Mononuclear cell (primary cell): ENCODE data around the gene SUPT7L. TPM values are rescaled to one million over a fixed set of nuclear protein-coding genes. Genes with fewer than 3 reads are reported as not detected.

ENCODE experiments used
- H3K27me3 ChIP-seq: 2 replicates; pipeline ENCODE4 v1.6.0; 2011; ENCODE audit warnings: low read length, control low read depth; ENCODE audit not compliant: insufficient read depth
- H3K4me1 ChIP-seq: 2 replicates; pipeline ENCODE4 v1.5.1; 2011; ENCODE audit warnings: mild to moderate bottlenecking, low read length, control low read depth; ENCODE audit not compliant: insufficient read depth
- H3K4me3 ChIP-seq: 2 replicates; pipeline ENCODE4 v1.5.1; 2011; ENCODE audit warnings: mild to moderate bottlenecking, low read length, moderate library complexity
- H3K9me3 ChIP-seq: 2 replicates; pipeline ENCODE4 v1.5.1; 2011; ENCODE audit warnings: low read depth, mild to moderate bottlenecking, control low read depth, low read length
- total RNA-seq: library from RNA; depleted of rRNA; stranded (reverse); fragments of >200 nt; gene quantifications from one replicate; pipeline ENCODE4 v1.2.3, GENCODE V29; 2012

Gene SUPT7L, protein sequence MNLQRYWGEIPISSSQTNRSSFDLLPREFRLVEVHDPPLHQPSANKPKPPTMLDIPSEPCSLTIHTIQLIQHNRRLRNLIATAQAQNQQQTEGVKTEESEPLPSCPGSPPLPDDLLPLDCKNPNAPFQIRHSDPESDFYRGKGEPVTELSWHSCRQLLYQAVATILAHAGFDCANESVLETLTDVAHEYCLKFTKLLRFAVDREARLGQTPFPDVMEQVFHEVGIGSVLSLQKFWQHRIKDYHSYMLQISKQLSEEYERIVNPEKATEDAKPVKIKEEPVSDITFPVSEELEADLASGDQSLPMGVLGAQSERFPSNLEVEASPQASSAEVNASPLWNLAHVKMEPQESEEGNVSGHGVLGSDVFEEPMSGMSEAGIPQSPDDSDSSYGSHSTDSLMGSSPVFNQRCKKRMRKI
- total RNA-seq, result 75.5 TPM

DNA sequence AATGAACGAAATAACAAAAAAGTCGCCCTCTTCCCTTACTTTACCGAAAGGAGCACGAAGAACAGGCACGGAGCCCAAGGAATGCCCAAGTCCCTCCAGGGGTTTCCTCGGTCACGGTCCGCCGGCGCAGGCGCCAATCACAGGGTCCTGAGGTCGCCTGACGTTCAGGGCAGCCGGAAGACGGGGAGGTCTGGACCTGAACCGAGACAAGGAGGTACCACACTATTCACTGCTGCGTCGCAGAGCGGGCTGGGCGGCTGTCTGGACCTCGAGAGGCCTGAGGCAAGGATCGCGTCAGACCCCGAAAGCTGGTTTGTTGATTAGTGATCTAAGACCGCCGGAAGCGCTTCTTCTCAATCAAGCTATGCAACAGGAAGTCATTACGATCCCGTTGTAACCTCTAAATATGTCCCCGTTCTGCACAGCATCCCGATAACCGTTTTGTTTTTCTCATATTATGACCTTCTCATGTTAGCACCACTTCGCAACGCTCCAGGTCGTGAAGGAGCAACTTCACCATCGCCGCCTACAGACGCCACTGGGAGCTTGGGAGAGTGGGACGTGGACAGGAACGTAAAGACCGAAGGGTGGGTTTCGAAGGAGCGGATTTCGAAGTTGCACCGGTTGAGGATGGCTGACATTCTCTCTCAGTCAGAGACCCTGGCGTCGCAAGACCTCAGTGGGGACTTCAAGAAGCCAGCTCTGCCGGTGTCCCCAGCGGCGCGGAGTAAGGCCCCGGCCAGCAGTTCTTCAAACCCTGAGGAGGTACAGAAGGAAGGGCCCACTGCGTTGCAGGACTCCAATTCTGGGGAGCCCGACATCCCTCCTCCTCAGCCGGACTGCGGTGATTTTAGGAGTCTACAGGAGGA lies at the start of gene SUPT7L, which contains the start of gene SLC4A1AP:
Gene SUPT7L (minus strand): TSS at position 330 of the 869 bp plus-strand sequence. CDS start 1,422 bp downstream, outside the sequence.
Gene SLC4A1AP (plus strand): TSS at position 605 of the 869 bp plus-strand sequence. CDS start 26 bp downstream, at position 631.
- no peaks in the 10 kb centered on the region for H3K27me3 ChIP-seq
- peaks cover 34% of the 10 kb centered on the region for H3K4me1 ChIP-seq
- H3K9me3 ChIP-seq, result no peaks in the 10 kb centered on the region
- peak within 1 kb of the TSS; percentile 86 for H3K4me3 ChIP-seq

- Histone ChIP-seq H3K27me3 (peaks cover 24% of the 10 kb centered on the region), H3K4me3 (no peak overlapping the region), H3K4me1 (peaks cover 17% of the 10 kb centered on the region), H3K9me3 (no peaks in the 10 kb centered on the region)
These were observed 49.8 kb upstream of the SUPT7L start for GRCh38 chr2:27713201-27713600.

DNA sequence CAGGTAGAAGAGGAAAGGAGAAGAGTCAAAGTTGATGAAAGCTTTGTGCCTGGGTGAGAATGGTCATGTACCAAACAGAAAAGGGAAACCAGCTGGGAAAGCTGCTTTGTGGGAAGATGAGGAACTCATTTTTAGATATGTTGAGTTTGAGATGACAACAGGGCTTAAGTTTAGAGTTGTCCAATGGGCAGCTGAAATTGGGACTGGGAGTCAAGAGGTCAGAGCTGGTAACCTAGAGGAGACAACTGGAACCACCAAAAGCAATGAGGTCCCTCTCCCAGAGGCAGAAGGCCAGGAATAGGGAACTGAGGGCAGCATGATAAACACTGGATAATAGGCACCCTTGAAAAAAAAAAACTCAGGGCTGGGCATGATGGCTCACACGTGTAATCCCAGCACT lies 49.1 kb upstream of the SUPT7L start:
- peaks cover 18% of the 10 kb centered on the region for H3K27me3 ChIP-seq
- no peak overlapping the region for H3K4me3 ChIP-seq
- no peaks in the 10 kb centered on the region for H3K9me3 ChIP-seq
- H3K4me1 ChIP-seq, result peaks cover 17% of the 10 kb centered on the region

GRCh38 chr2:27711804-27712203 lies 48.4 kb upstream of the SUPT7L start:
- peaks cover 11% of the 10 kb centered on the region for H3K27me3 ChIP-seq
- H3K9me3 ChIP-seq, result no peaks in the 10 kb centered on the region
- no peak overlapping the region for H3K4me3 ChIP-seq
- peaks cover 14% of the 10 kb centered on the region for H3K4me1 ChIP-seq

- Histone ChIP-seq H3K4me1 (peaks cover 7% of the 10 kb centered on the region), H3K9me3 (no peaks in the 10 kb centered on the region), H3K27me3 (peaks cover 4% of the 10 kb centered on the region)
These were observed 47.4 kb upstream of the SUPT7L start for GRCh38 chr2:27710640-27711430.

GRCh38 chr2:27709960-27710575 lies 46.7 kb upstream of the SUPT7L start:
- H3K9me3 ChIP-seq, result no peaks in the 10 kb centered on the region
- no peak overlapping the region for H3K4me3 ChIP-seq
- H3K4me1 ChIP-seq, result peaks cover 6% of the 10 kb centered on the region
- peaks cover 2% of the 10 kb centered on the region for H3K27me3 ChIP-seq

More at GRCh38 chr2:27710640-27711430, 47.4 kb upstream of the SUPT7L start:
- H3K4me3 ChIP-seq, result no peak overlapping the region

DNA sequence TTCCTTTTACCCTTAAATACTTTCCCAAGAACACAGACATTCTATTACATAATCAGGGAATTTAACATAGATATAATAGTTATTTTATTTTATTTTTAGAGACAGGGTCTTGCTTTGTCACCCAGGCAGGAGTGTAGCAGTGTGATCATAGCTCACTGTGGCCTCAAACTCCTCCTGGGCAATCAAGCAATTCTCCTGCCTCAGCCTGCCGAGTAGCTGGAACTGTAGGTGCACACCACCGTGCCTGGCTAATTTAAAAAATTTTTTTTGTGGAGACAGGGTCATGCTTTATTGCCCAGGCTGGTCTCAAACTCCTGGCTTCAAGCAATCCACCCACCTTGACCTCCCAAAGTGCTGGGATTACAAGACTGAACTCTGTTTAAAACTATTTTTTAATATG lies 45.9 kb upstream of the SUPT7L start:
- Histone ChIP-seq H3K27me3 (no peaks in the 10 kb centered on the region), H3K4me3 (no peak overlapping the region), H3K4me1 (peaks cover 6% of the 10 kb centered on the region), H3K9me3 (no peaks in the 10 kb centered on the region)

DNA sequence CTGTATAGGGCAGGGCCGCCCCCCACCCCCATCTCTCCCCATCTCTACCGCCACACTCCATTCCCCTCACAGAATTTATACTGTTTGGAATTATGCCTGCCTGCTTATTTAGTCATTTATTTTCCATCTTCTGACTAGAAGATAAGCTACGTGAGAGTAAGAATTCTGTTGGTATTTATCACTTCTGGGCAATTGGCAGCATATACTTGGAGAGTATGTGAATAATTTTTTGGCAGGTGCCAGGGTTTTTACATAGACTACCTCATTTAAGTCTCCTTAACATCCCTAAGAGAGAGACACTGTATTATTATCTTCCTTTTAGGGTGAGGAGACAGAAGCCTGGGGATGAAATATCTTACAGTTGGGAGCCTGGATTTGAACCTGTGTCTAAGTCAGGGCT lies 45.3 kb upstream of the SUPT7L start:
- Histone ChIP-seq H3K9me3 (no peaks in the 10 kb centered on the region), H3K4me3 (no peak overlapping the region), H3K27me3 (no peaks in the 10 kb centered on the region), H3K4me1 (peaks cover 12% of the 10 kb centered on the region)

- no peaks in the 10 kb centered on the region for H3K27me3 ChIP-seq
- no peaks in the 10 kb centered on the region for H3K9me3 ChIP-seq
- no peak overlapping the region for H3K4me3 ChIP-seq
- peaks cover 15% of the 10 kb centered on the region for H3K4me1 ChIP-seq
These were observed 44.8 kb upstream of the SUPT7L start for GRCh38 chr2:27708257-27708654.

- no peaks in the 10 kb centered on the region for H3K27me3 ChIP-seq
- peaks cover 15% of the 10 kb centered on the region for H3K4me1 ChIP-seq
- H3K9me3 ChIP-seq, result no peaks in the 10 kb centered on the region
- H3K4me3 ChIP-seq, result no peak overlapping the region
These were observed 44.2 kb upstream of the SUPT7L start for GRCh38 chr2:27707462-27708256.

DNA sequence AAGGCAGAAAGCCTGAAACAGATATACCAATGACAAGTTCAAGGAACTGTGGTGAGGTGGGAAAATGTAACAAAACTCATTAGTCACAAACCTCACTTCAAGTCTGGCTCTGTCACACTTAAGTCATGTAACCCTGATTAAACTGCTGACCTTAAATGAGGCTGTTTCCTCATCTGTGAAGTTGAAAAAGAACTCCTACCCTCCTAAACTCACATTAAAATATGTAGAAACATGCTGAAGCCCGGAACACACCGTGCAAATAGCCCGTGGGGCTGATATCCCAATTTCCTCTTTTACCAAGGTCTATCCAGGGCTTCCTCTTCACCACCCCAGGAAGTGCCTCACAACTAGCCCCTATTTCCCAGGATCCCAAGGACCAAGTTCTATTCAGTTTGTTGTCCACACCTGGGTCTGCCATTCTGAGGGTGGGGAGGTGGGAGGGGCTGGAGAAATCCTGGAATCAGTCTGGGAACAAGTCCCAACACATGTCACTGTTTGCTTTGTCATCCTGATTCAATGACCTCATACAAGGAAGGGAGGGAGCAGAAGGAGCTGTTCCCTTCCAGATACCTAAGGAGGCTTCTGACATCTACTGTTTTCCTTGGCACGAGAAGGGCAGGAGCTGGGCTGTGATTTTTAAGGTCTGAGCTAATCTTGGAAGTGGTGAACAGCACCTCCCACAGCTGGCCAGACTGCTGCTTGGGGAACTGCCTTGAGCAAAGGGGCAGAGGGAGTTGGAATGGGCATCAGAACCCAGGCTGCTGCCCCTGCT lies 42.6 kb upstream of the SUPT7L start:
- Histone ChIP-seq H3K4me3 (no peak overlapping the region), H3K27me3 (no peaks in the 10 kb centered on the region), H3K4me1 (peaks cover 15% of the 10 kb centered on the region), H3K9me3 (no peaks in the 10 kb centered on the region)

DNA sequence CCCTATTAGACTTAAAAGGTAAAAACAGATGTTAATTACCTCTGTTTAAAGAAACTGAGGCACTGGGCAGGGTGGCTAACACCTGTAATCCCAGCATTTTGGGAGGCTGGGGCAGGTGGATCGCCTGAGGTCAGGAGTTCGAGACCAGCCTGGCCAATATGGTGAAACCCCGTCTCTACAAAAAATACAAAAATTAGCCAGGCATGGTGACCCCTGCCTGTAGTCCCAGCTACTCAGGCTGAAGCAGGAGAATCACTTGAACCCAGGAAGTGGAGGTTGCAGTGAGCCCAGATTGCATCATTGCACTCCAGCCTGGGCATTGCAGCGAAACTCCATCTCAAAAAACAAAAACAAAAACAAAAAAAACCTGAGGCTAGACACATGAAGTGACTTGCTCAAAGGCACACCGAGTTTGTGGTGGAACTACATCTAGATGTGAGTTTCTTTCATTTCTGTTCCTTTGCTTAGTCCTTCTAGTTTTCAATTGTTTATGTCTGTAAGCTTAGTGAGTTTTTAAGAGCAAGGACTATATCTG lies 41.0 kb upstream of the SUPT7L start:
- Histone ChIP-seq H3K4me1 (peaks cover 15% of the 10 kb centered on the region), H3K27me3 (no peaks in the 10 kb centered on the region), H3K4me3 (no peak overlapping the region), H3K9me3 (no peaks in the 10 kb centered on the region)
